Hepatocyte (in vitro differentiated cells): ENCODE measurements around the gene ZBTB8A. TPM values are rescaled to one million over a fixed set of nuclear protein-coding genes. Genes with fewer than 3 reads are reported as not detected.

ENCODE experiments used
- DNase-seq: peaks from one replicate; pipeline ENCODE4 v3.0.0-alpha.2; 2016; ENCODE audit warnings: low spot score
- H2AFZ ChIP-seq: fragments of 200-600 bp; sonication (generic); 2 replicates; pipeline ENCODE4 v1.6.0; 2016; ENCODE audit warnings: antibody characterized with exemption, mild to moderate bottlenecking
- H3K27ac ChIP-seq: fragments of 200-600 bp; sonication (generic); 2 replicates; pipeline ENCODE4 v1.5.1; 2016; ENCODE audit warnings: mild to moderate bottlenecking
- H3K27me3 ChIP-seq: fragments of 200-600 bp; sonication (generic); 2 replicates; pipeline ENCODE4 v1.6.1; 2016
- H3K36me3 ChIP-seq: fragments of 200-600 bp; sonication (generic); replicated peaks from 2 replicates; pipeline ENCODE4 v1.5.1; 2016; ENCODE audit warnings: low read depth; ENCODE audit not compliant: insufficient read depth
- H3K4me1 ChIP-seq: fragments of 200-600 bp; sonication (generic); 2 replicates; pipeline ENCODE4 v1.5.1; 2016; ENCODE audit warnings: mild to moderate bottlenecking, moderate library complexity; ENCODE audit not compliant: insufficient read depth
- H3K4me2 ChIP-seq: fragments of 200-600 bp; sonication (generic); 2 replicates; pipeline ENCODE4 v1.6.0; 2016
- H3K4me3 ChIP-seq: fragments of 200-600 bp; sonication (generic); 2 replicates; pipeline ENCODE4 v1.5.1; 2016; ENCODE audit warnings: mild to moderate bottlenecking
- H3K79me2 ChIP-seq: fragments of 200-600 bp; sonication (generic); 2 replicates; pipeline ENCODE4 v1.6.0; 2017; ENCODE audit warnings: mild to moderate bottlenecking
- H3K9me2 ChIP-seq: fragments of 200-600 bp; sonication (generic); replicated peaks from 2 replicates; pipeline ENCODE4 v1.6.0; 2017; ENCODE audit warnings: mild to moderate bottlenecking; ENCODE audit not compliant: insufficient read depth
- H3K9me3 ChIP-seq: fragments of 200-600 bp; sonication (generic); 2 replicates; pipeline ENCODE4 v1.5.1; 2016; ENCODE audit warnings: low read depth, mild to moderate bottlenecking
- H4K20me1 ChIP-seq: fragments of 200-600 bp; sonication (generic); 2 replicates; pipeline ENCODE4 v1.6.0; 2016; ENCODE audit warnings: mild to moderate bottlenecking; ENCODE audit not compliant: insufficient read depth, poor library complexity, severe bottlenecking
- EZH2 ChIP-seq: fragments of 200-600 bp; sonication (generic); IDR thresholded peaks from 2 replicates; pipeline ENCODE4 v1.6.1; 2016; ENCODE audit warnings: antibody characterized with exemption, mild to moderate bottlenecking, borderline replicate concordance
- EZH2phosphoT487 ChIP-seq: fragments of 200-600 bp; sonication (generic); IDR thresholded peaks from one replicate; pipeline ENCODE4 v1.6.1; 2018; ENCODE audit warnings: antibody characterized with exemption, mild to moderate bottlenecking, low read depth, moderate library complexity; ENCODE audit not compliant: unreplicated experiment, severe bottlenecking
- WGBS: methylation state at CpG from one replicate; pipeline ENCODE4 v1.1.6; 2016; ENCODE audit warnings: low lambda C conversion rate; ENCODE audit errors: missing lambda C conversion rate; 5-methylcytosine and 5-hydroxymethylcytosine counted together
- polyA plus RNA-seq: library from polyadenylated mRNA; unstranded; fragments of >200 nt; fragmentation: Nextera tagmentation; extraction: Ambion mirVana; gene quantifications from 2 replicates; pipeline ENCODE4 v1.2.1, GENCODE V29; 2016
- total RNA-seq: library from RNA; depleted of rRNA; stranded (reverse); fragments of >200 nt; gene quantifications from 2 replicates; pipeline ENCODE4 v1.2.3, GENCODE V29; 2014
- TF ChIP-seq, protein P1 (sequence below): fragments of 200-600 bp; sonication (generic); IDR thresholded peaks from 2 replicates; pipeline ENCODE4 v1.5.1; 2016; ENCODE audit warnings: antibody characterized with exemption, mild to moderate bottlenecking; ENCODE audit not compliant: poor library complexity

Gene ZBTB8A
- total and polyA plus RNA-seq, 2 experiments from 2014 or later = 3.7 to 5.7 TPM

DNA sequence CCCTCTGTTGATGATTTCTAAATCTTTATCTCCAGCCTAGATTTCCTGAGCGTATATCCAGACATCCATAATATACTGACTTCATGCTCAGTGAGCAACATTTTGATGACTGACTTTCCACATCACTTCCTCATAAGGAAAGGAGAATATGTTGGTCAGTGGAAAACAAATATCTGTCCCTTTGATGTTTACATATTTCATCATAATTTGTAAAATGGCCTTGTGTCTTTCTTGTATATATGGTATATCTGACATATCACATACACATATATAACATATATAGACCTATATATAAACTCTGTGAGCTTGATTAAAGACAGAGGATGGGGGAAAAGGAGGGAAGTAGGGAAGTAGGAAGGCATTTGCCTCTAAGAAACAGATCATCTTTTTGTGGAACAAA is 18.6 kb downstream of the ZBTB8A start:
- Histone ChIP-seq H3K9me3 (no peaks in the 10 kb centered on the region), H3K4me3 (no peak overlapping the region), H3K9me2 (no peaks in the 10 kb centered on the region), H3K36me3 (no peaks in the 10 kb centered on the region), H3K79me2 (peaks cover 4% of the 10 kb centered on the region), H3K4me1 (no peaks in the 10 kb centered on the region), H3K27ac (no peak overlapping the region), H2AFZ (no peak overlapping the region), H4K20me1 (no peaks in the 10 kb centered on the region), H3K27me3 (no peaks in the 10 kb centered on the region), H3K4me2 (no peak overlapping the region)
- TF ChIP-seq EZH2 (no peak), EZH2phosphoT487 (no peak)
- TF ChIP-seq, protein P1, sequence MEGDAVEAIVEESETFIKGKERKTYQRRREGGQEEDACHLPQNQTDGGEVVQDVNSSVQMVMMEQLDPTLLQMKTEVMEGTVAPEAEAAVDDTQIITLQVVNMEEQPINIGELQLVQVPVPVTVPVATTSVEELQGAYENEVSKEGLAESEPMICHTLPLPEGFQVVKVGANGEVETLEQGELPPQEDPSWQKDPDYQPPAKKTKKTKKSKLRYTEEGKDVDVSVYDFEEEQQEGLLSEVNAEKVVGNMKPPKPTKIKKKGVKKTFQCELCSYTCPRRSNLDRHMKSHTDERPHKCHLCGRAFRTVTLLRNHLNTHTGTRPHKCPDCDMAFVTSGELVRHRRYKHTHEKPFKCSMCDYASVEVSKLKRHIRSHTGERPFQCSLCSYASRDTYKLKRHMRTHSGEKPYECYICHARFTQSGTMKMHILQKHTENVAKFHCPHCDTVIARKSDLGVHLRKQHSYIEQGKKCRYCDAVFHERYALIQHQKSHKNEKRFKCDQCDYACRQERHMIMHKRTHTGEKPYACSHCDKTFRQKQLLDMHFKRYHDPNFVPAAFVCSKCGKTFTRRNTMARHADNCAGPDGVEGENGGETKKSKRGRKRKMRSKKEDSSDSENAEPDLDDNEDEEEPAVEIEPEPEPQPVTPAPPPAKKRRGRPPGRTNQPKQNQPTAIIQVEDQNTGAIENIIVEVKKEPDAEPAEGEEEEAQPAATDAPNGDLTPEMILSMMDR = no peak
- WGBS = 100% methylated on average over 1 of the region's 1 CpG
- DNase-seq = no peak

DNA sequence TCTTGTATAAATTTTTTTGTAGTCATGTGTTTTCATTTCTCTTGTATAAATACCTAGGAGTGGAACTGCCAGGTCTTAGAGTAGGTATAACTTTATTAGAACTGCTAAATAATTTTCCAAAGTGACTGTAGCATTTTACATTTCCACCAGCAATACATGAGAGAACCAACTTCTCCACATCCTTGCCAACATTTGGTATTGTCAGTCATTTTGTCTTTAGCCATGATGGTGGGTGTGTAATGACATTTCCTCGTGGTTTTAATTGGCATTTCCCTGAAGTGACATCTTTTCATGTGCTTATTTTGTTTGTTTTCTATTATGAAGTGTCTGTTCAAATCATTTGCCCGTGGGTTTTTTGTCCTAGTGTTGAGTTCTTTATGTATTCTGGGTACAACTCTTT is 29.7 kb downstream of the ZBTB8A start:
- H2AFZ ChIP-seq = no peak overlapping the region
- no peak for TF ChIP-seq EZH2
- no peak for TF ChIP-seq EZH2phosphoT487
- TF ChIP-seq, protein P1 = no peak
- no peak for DNase-seq
- H3K9me2 ChIP-seq = no peaks in the 10 kb centered on the region
- no peaks in the 10 kb centered on the region for H4K20me1 ChIP-seq
- H3K36me3 ChIP-seq = no peaks in the 10 kb centered on the region
- H3K4me1 ChIP-seq = no peaks in the 10 kb centered on the region
- H3K9me3 ChIP-seq = no peaks in the 10 kb centered on the region
- H3K79me2 ChIP-seq = peaks cover under 1% of the 10 kb centered on the region
- H3K4me3 ChIP-seq = no peak overlapping the region
- no peaks in the 10 kb centered on the region for H3K27me3 ChIP-seq
- WGBS = 92% methylated on average over 2 of the region's 2 CpGs
- H3K27ac ChIP-seq = no peak overlapping the region
- H3K4me2 ChIP-seq = no peak overlapping the region

DNA sequence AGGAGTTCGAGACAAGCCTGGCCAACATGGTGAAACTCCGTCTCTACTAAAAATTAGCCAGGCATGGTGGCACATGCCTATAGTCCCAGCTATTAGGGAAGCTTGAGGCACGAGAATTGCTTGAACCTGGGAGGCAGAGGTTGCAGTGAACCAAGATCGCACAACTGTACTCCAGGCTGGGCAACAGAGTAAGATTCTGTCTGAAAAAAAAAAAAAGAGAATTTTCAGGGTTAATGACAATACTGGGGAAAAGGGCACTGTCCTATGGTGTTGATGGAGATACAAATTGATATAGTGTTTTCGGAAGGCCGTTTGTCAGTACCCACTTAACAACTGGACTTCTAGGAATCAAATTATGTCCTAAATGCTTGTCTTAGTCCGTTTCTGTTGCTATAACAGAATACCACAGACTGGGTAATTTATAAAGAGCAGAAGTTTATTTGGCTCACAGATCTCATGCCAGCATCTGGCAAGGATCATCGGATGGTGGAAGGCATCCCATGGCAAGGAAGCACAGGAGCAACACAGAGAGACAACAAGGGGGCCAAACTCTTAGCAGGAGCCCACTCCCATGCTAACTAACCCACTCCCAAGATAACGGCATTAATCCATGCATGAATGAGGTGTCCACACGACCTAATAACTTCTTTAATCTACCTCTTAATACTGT is 41.3 kb downstream of the ZBTB8A start:
- Histone ChIP-seq H3K36me3 (no peaks in the 10 kb centered on the region), H3K27me3 (no peaks in the 10 kb centered on the region), H3K4me2 (no peak overlapping the region), H3K27ac (no peak overlapping the region), H3K79me2 (no peaks in the 10 kb centered on the region), H3K4me3 (no peak overlapping the region), H4K20me1 (no peaks in the 10 kb centered on the region), H3K9me3 (no peaks in the 10 kb centered on the region), H2AFZ (no peak overlapping the region), H3K4me1 (no peaks in the 10 kb centered on the region), H3K9me2 (no peaks in the 10 kb centered on the region)
- no peak for DNase-seq
- 89% methylated on average over 10 of the region's 10 CpGs for WGBS
- TF ChIP-seq EZH2 = no peak

DNA sequence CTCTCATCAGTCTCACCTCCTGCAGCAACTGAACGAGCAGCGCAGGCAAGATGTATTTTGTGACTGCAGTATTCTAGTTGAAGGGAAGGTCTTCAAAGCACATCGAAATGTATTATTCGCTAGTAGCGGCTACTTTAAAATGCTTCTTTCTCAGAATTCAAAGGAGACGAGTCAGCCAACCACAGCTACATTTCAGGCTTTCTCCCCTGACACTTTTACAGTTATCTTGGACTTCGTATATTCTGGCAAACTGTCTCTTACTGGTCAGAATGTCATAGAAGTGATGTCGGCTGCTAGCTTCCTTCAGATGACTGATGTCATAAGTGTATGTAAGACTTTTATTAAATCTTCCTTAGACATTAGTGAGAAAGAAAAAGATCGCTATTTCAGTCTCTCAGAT is 53.7 kb downstream of the ZBTB8A start:
- TF ChIP-seq EZH2 = no peak
- TF ChIP-seq, protein P1 = no peak
- Histone ChIP-seq H4K20me1 (no peaks in the 10 kb centered on the region), H3K9me2 (no peaks in the 10 kb centered on the region), H3K27ac (no peak overlapping the region), H2AFZ (no peak overlapping the region), H3K4me2 (no peak overlapping the region), H3K4me3 (no peak overlapping the region), H3K9me3 (no peaks in the 10 kb centered on the region), H3K36me3 (no peaks in the 10 kb centered on the region), H3K27me3 (no peaks in the 10 kb centered on the region), H3K4me1 (no peaks in the 10 kb centered on the region), H3K79me2 (no peaks in the 10 kb centered on the region)
- DNase-seq = no peak
- WGBS = 92% methylated on average over 9 of the region's 9 CpGs
